ENCODE measurements around the gene POLA2.
"Not testable (repeated sequence)": the region's sequence is repeated elsewhere in the genome, so short reads cannot be mapped to it uniquely, and the experiment has no call there.

The POLA2 gene

GRCh38 chr11:65258988-65259387, 2.8 kb upstream of the POLA2 start:
- no peak for DNase-seq (ENCODE audit: low read depth)
- no peak overlapping the region for H3K4me3 ChIP-seq (ENCODE audit: low read depth, low read length)
- TF ChIP-seq CTCF (conservative IDR thresholded peaks at IDR 0.05; ENCODE audit: low read depth, low read length): no peak

GRCh38 chr11:65260302-65260701, 1.5 kb upstream of the POLA2 start:
- DNase-seq (ENCODE audit: low read depth): no peak
- TF ChIP-seq CTCF (conservative IDR thresholded peaks at IDR 0.05; ENCODE audit: low read depth, low read length): no peak
- H3K4me3 ChIP-seq (ENCODE audit: low read depth, low read length): no peak overlapping the region

- DNase-seq (ENCODE audit: low read depth): no peak
- peak overlapping the region; percentile 82 for H3K4me3 ChIP-seq (ENCODE audit: low read depth, low read length)
- no peak for TF ChIP-seq CTCF (conservative IDR thresholded peaks at IDR 0.05; ENCODE audit: low read depth, low read length)
Observed at GRCh38 chr11:65260756-65261590, 789 bp upstream of the POLA2 start.

GRCh38 chr11:65262381-65262680, 569 bp downstream of the POLA2 start:
- TF ChIP-seq CTCF (conservative IDR thresholded peaks at IDR 0.05; ENCODE audit: low read depth, low read length): no peak
- no peak for DNase-seq (ENCODE audit: low read depth)
- H3K4me3 ChIP-seq (ENCODE audit: low read depth, low read length): peak overlapping the region; percentile 82

GRCh38 chr11:65262776-65263175, 1.0 kb downstream of the POLA2 start:
- peak overlapping the region; percentile 82 for H3K4me3 ChIP-seq (ENCODE audit: low read depth, low read length)
- no peak for DNase-seq (ENCODE audit: low read depth)
- TF ChIP-seq CTCF (conservative IDR thresholded peaks at IDR 0.05; ENCODE audit: low read depth, low read length): no peak

GRCh38 chr11:65264747-65265146, 3.0 kb downstream of the POLA2 start:
- not testable (repeated sequence) for H3K4me3 ChIP-seq (ENCODE audit: low read depth, low read length); DNase-seq (ENCODE audit: low read depth)

GRCh38 chr11:65266210-65266609, 4.4 kb downstream of the POLA2 start:
- DNase-seq (ENCODE audit: low read depth): no peak
- peak; percentile 9 for TF ChIP-seq CTCF (conservative IDR thresholded peaks at IDR 0.05; ENCODE audit: low read depth, low read length)
- no peak overlapping the region for H3K4me3 ChIP-seq (ENCODE audit: low read depth, low read length)
